ENCODE measurements around the gene TREH.

Gene TREH

DNA sequence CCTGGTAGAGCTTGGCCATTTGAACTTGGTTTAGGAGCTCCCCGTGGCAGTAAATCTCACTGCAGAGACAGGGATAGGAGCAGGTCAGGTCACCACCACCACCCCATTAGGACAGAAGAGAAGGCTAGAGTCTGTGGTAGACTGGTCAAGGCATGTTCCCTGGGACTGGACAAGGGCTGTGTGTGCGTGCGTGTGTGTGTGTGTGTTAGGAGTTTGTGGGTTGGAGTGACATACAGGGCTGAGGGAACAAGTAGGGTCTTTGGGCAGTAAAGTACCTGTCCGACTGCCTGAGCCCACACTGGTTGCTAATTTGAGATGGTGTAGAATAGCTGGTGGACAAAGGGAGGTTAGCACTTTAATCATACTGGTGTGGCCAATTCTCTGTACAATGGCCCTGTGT is 16.1 kb downstream of the TREH start:
- Histone ChIP-seq H3K27me3 (ENCODE audit: control insufficient read depth in 1 of 2, insufficient read depth in 1 of 2, low read length in 2 of 2) (no peaks in the 10 kb centered on the region), H3K27ac (ENCODE audit: low read length, poor library complexity, severe bottlenecking) (no peak overlapping the region), H2BK120ac (ENCODE audit: low read depth, low read length) (no peak overlapping the region), H3K36me3 (ENCODE audit: control insufficient read depth in 1 of 2, insufficient read depth in 2 of 2, low read depth in 1 of 2, low read length in 2 of 2) (peaks cover 0 to 26% of the 10 kb centered on the region in 2 experiments), H3K4ac (ENCODE audit: low read depth in 1 of 2, low read length in 2 of 2) (no peak overlapping the region), H4K8ac (ENCODE audit: low read length) (no peak overlapping the region), H2AFZ (ENCODE audit: low read depth, low read length) (no peak overlapping the region), H2BK12ac (ENCODE audit: low read length in 2 of 2) (peak overlapping the region in 1 of 2 experiments; percentile 18), H3K4me1 (ENCODE audit: control insufficient read depth, insufficient read depth, low read depth, low read length) (peaks cover 28% of the 10 kb centered on the region), H2BK15ac (ENCODE audit: low read depth, poor library complexity, severe bottlenecking) (no peak overlapping the region), H3K4me3 (ENCODE audit: insufficient read depth in 1 of 2, low read depth in 1 of 2, low read length in 2 of 2) (no peak overlapping the region), H3K18ac (ENCODE audit: low read depth in 1 of 2, low read length in 2 of 2) (no peak overlapping the region), H2AK5ac (ENCODE audit: low read length, severe bottlenecking) (no peak overlapping the region), H3K14ac (ENCODE audit: low read length in 2 of 2) (no peak overlapping the region), H3K9me3 (ENCODE audit: control insufficient read depth, low read length) (no peaks in the 10 kb centered on the region), H3K4me2 (ENCODE audit: low read length, poor library complexity, severe bottlenecking) (no peak overlapping the region), H3K23ac (ENCODE audit: low read length in 2 of 2) (no peak overlapping the region), H2BK5ac (ENCODE audit: low read depth, low read length, poor library complexity, severe bottlenecking) (no peak overlapping the region), H4K91ac (ENCODE audit: low read length) (no peak overlapping the region), H3K79me1 (replicated peaks; ENCODE audit: low read length, poor library complexity, severe bottlenecking) (no peaks in the 10 kb centered on the region), H3K9ac (ENCODE audit: low read length) (no peak overlapping the region)
- WGBS: 95% methylated on average over 4 of the region's 4 CpGs
- DNase-seq: no peak

DNA sequence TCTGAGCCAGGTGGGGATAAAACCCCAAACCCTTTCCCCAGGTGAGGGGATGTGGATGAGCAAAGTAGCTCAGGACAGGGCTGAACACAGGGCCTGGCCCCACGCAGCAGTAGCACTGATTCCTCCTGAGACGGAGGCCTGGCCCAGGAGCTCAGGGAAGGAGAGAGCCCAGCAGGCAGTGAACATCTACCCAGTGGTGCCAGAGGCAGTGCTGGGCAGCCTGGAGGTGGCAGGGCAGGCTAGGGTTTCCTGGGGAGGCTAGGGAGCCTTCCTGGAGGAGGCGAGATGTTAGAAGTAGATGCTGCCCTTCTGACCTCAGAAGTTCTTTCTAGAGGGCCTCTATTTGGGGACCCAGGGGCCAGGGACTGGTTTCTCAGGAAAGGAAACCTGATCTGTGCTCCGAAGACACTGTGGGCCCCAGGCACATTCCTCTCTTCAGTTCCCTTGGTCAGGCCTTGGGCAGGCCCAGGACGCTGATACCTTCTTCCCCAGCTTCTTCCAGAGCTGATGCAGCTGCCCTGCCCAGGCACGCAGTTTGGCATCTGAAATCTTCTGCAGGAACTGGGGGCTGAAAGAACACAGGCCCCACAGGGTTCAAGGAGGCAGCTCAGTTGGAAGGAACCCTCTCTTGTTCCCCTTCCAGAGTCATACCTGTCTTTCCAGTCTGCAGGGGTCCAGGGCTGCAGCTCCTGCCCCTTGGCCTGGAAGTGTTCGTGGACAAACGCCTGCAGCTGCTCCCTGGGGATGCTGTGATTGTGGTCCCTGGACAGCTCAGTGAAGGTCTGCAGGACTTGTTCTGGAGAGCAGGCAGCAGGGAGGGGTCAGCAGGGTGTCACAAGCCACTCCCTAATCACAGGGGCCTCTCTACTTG is 16.8 kb downstream of the TREH start:
- Histone ChIP-seq H3K4me2 (ENCODE audit: low read length, poor library complexity, severe bottlenecking) (no peak overlapping the region), H4K91ac (ENCODE audit: low read length) (no peak overlapping the region), H2BK15ac (ENCODE audit: low read depth, poor library complexity, severe bottlenecking) (no peak overlapping the region), H3K4me1 (ENCODE audit: control insufficient read depth, insufficient read depth, low read depth, low read length) (peaks cover 35% of the 10 kb centered on the region), H3K4ac (ENCODE audit: low read depth in 1 of 2, low read length in 2 of 2) (no peak overlapping the region), H3K4me3 (ENCODE audit: insufficient read depth in 1 of 2, low read depth in 1 of 2, low read length in 2 of 2) (no peak overlapping the region), H3K23ac (ENCODE audit: low read length in 2 of 2) (no peak overlapping the region), H2AFZ (ENCODE audit: low read depth, low read length) (no peak overlapping the region), H3K9ac (ENCODE audit: low read length) (no peak overlapping the region), H2AK5ac (ENCODE audit: low read length, severe bottlenecking) (no peak overlapping the region), H2BK5ac (ENCODE audit: low read depth, low read length, poor library complexity, severe bottlenecking) (no peak overlapping the region), H3K36me3 (ENCODE audit: control insufficient read depth in 1 of 2, insufficient read depth in 2 of 2, low read depth in 1 of 2, low read length in 2 of 2) (peaks cover 7 to 34% of the 10 kb centered on the region in 2 experiments), H3K9me3 (ENCODE audit: control insufficient read depth, low read length) (no peaks in the 10 kb centered on the region), H3K14ac (ENCODE audit: low read length in 2 of 2) (no peak overlapping the region), H2BK12ac (ENCODE audit: low read length in 2 of 2) (no peak overlapping the region), H3K18ac (ENCODE audit: low read depth in 1 of 2, low read length in 2 of 2) (no peak overlapping the region), H3K79me1 (replicated peaks; ENCODE audit: low read length, poor library complexity, severe bottlenecking) (no peaks in the 10 kb centered on the region), H2BK120ac (ENCODE audit: low read depth, low read length) (no peak overlapping the region), H4K8ac (ENCODE audit: low read length) (no peak overlapping the region), H3K27ac (ENCODE audit: low read length, poor library complexity, severe bottlenecking) (no peak overlapping the region), H3K27me3 (ENCODE audit: control insufficient read depth in 1 of 2, insufficient read depth in 1 of 2, low read length in 2 of 2) (no peaks in the 10 kb centered on the region)
- WGBS: 76% methylated on average over 8 of the region's 8 CpGs
- DNase-seq: no peak

DNA sequence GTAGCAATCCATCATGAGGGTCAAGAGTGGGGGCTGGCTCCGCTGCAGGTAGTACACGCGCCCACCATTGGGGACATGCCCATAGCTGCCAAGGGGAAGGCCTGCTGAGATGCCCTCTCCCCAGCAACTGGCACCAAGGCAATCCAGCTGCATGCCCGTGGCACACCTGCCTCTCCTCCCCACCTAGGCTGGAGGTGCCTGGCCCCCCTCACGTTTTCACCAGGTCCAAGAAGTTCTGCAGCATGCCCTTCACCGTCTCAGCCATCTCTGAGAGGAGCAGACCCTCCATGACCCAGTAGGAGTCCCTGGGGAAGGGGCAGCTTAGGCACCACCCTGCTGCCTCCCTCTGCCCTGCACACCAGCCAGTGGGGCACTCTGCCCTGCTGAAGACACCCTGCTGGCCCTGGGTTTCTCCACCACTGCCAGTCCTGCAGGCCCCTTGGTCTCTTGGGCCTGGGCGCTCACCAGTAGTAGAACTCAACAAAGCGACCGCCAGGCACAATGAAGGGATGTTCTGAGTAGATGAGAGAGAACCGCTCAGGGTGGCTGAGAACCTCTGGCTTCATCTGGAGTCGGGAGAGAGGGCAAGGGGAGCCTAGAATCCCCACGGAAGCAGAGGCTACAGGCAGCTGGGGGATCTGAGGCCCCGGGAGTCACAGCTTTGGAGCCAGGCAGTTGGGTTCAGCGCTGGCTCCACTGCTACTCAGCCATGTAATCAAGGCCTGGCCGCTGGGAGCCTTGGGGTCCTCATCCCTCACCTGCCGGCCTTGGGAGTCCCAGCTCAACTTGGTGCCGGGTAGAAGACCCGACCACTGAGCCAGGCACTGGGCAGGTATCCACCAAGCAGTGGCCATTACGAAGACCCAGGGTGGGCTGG is 17.8 kb downstream of the TREH start:
- Histone ChIP-seq H3K27ac (ENCODE audit: low read length, poor library complexity, severe bottlenecking) (no peak overlapping the region), H2BK12ac (ENCODE audit: low read length in 2 of 2) (no peak overlapping the region), H2BK15ac (ENCODE audit: low read depth, poor library complexity, severe bottlenecking) (no peak overlapping the region), H3K4me2 (ENCODE audit: low read length, poor library complexity, severe bottlenecking) (no peak overlapping the region), H3K9me3 (ENCODE audit: control insufficient read depth, low read length) (no peaks in the 10 kb centered on the region), H3K9ac (ENCODE audit: low read length) (no peak overlapping the region), H3K36me3 (ENCODE audit: control insufficient read depth in 1 of 2, insufficient read depth in 2 of 2, low read depth in 1 of 2, low read length in 2 of 2) (peaks cover 17 to 43% of the 10 kb centered on the region in 2 experiments), H2BK5ac (ENCODE audit: low read depth, low read length, poor library complexity, severe bottlenecking) (no peak overlapping the region), H3K18ac (ENCODE audit: low read depth in 1 of 2, low read length in 2 of 2) (peak overlapping the region in 1 of 2 experiments; percentile 6), H3K4ac (ENCODE audit: low read depth in 1 of 2, low read length in 2 of 2) (no peak overlapping the region), H2BK120ac (ENCODE audit: low read depth, low read length) (no peak overlapping the region), H4K91ac (ENCODE audit: low read length) (no peak overlapping the region), H2AFZ (ENCODE audit: low read depth, low read length) (no peak overlapping the region), H3K27me3 (ENCODE audit: control insufficient read depth in 1 of 2, insufficient read depth in 1 of 2, low read length in 2 of 2) (no peaks in the 10 kb centered on the region), H3K79me1 (replicated peaks; ENCODE audit: low read length, poor library complexity, severe bottlenecking) (peaks cover 2% of the 10 kb centered on the region), H3K23ac (ENCODE audit: low read length in 2 of 2) (no peak overlapping the region), H4K8ac (ENCODE audit: low read length) (no peak overlapping the region), H3K4me1 (ENCODE audit: control insufficient read depth, insufficient read depth, low read depth, low read length) (peaks cover 36% of the 10 kb centered on the region), H2AK5ac (ENCODE audit: low read length, severe bottlenecking) (no peak overlapping the region), H3K14ac (ENCODE audit: low read length in 2 of 2) (no peak overlapping the region), H3K4me3 (ENCODE audit: insufficient read depth in 1 of 2, low read depth in 1 of 2, low read length in 2 of 2) (no peak overlapping the region)
- no peak for DNase-seq
- 92% methylated on average over 18 of the region's 19 CpGs for WGBS
